ENCODE data around the gene SYVN1.
A peak's percentile ranks its signal among the peaks of the same experiment; 100 is the strongest.
"Not testable (repeated sequence)": the region's sequence is repeated elsewhere in the genome, so short reads cannot be mapped to it uniquely, and the experiment has no call there.

The SYVN1 gene

DNA sequence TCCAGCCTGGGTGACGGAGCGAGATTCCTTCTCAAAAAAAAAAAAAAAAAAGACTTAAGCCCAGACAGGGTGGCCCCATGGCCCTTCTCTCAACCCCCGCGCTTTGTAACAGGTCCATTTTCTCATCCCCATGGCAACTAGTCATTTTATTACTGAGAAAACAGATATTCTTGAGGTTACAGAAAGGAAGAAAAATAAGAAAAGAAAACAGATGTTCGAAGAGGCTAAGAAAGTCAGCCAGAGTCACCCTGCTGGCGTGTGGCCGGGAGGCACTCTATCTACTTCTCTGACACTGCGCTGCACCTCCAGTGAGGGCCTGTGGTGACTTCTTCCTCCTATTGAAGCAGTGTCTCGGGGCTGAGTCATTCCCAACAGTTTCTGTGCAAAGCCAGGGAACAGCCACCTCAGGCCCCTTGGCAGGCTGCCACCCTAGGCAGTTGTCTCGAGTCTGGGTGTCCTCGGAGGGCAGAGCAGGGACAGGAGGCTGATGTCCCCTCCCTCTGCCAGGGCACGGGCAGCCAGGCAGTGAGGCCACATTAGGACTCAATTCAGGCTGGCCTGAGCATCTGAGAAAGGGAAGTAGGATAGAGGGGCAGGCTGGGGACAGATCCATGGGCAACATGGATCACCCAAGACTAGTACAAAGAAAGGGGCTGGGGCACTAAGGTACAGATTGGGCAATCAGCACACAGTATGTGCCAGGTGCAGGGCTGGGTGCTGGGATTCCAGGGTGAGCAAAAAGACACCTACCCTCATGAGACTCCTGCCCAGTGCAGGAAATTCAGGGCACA is 16.4 kb upstream of the SYVN1 start:
- DNase-seq = no peak

DNA sequence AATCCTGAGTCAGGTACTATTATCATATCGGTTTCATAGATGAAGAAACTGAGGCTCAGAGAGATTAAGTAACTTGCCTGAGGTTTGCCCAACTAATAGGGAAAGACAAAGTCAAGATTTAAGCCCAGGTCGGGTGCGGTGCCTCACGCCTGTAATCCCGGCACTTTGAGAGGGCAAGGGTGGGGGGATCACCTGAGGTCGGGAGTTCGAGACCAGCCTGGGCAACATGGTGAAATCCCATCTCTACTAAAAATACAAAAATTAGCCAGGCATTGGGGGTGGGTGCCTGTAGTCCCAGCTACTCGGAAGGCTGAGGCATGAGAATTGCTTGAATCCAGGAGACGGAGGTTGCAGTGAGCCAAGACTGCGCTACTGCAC is 15.8 kb upstream of the SYVN1 start:
- not testable (repeated sequence) for DNase-seq

DNA sequence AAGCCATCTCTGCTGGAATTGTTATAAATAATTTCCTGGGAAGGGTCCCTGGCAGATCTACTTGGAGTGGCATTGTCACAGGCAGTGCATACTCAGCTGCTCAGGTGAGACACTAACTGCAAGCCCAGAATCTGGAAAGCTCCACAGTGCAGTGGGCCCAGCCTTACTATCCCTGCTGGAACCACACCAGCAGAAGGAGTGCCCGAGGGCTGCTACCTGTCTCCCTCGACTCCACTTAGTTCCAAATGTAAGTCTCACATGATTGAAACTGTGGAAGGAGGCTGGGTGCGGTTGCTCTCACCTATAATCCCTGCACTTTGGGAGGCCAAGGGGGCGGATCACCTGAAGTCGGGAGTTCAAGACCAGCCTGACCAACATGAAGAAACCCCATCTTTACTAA is 14.3 kb upstream of the SYVN1 start:
- no peak for DNase-seq

DNA sequence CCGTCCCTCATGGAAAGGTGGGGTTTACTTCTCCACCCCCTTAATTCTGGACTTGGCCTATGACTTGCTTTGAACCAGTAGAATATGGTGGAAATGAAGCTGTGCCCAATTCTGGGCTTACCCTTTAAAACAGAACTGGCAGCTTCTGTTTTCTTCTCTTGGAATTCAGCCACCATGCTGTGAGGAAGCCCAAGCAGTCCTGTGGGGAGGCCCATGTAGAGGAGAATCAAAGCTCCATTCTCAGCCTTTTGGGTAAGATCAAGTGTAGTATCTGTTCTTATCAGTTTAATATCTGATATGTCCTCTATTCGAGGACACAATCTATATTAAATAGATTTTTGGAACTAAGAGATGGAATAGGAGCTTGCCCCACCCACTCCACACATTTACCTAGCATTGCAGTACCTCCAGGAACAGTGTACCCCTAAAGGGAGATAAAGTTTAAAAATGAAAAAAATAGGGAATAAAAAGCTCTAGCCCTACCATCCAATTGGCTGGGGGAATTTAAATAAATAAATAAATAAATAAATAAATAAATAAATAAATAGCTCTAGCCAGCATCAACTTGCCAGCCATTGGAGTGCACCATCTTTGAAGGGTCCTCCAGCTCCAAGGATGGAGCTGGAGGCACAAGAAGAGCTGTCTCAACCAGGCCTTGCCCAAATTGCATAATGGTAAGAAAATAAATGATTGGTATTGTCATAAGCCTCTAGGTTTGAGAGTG is 13.2 kb upstream of the SYVN1 start:
- no peak for DNase-seq

GRCh38 chr11:65141896-65142494 is 7.7 kb upstream of the SYVN1 start:
- no peak for DNase-seq

DNA sequence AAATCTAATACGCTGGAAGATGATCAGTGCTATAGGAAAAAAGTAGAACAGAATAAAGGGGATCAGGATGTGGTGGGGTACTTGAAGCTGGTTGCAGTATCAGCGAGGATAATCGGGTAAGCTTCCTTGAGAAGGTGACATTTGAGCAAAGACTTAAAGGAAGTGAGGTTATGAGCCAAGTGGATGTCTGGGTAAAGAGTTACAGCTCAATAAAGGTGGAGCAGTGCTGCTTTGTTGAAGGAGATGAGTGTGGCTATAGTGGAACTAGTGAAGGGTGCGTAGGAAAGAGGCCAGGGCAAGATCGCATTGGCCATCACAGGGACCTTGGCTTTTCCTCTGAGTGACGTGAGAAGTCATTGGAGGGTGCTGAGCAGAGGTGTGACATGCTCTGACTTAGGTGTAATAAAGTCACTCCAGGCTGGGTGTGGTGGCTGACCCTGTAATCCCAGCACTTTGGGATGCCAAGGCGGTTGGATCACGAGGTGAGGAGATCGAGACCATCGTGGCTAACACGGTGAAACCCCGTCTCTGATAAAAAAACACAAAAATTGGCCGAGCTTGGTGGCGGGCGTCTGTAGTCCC is 2.3 kb upstream of the SYVN1 start:
- no peak for DNase-seq

- no peak for DNase-seq
Observed at GRCh38 chr11:65135633-65136145, 1.4 kb upstream of the SYVN1 start.

DNA sequence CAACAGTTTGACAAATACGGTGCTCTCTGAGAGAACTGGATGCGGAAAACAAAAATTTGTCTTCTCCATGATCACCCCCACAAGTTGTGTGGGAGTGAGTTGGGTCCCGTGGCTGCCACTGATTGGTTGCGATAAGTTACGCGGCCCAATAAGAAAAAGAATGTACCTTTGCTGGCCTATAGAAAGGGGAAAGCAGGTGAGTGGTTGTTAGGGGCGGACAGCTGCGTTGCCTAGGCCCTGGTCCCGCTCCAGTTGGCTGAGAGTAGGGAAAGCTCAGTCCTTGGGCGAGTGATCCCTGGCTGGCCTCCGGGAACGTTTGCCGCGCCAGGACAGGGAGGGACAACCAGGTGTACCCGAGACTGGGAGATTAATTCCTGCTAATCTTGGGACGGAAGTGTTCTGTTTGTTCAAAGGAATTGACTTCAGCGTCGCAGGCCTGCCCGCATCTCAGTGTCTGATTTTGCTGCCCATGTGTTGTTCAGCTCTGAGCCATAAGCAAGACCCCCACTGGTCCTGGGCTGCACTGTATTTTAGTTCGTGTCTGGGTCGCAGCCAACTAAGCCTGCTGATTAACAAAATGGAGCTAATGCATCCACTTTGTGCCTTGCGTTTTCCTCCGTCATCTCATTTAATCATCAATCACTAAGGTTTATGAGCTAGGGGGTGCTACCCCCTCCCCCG is 773 bp upstream of the SYVN1 start:
- DNase-seq = peak; percentile 99

GRCh38 chr11:65133724-65134123 is 595 bp downstream of the SYVN1 start:
- DNase-seq = no peak

DNA sequence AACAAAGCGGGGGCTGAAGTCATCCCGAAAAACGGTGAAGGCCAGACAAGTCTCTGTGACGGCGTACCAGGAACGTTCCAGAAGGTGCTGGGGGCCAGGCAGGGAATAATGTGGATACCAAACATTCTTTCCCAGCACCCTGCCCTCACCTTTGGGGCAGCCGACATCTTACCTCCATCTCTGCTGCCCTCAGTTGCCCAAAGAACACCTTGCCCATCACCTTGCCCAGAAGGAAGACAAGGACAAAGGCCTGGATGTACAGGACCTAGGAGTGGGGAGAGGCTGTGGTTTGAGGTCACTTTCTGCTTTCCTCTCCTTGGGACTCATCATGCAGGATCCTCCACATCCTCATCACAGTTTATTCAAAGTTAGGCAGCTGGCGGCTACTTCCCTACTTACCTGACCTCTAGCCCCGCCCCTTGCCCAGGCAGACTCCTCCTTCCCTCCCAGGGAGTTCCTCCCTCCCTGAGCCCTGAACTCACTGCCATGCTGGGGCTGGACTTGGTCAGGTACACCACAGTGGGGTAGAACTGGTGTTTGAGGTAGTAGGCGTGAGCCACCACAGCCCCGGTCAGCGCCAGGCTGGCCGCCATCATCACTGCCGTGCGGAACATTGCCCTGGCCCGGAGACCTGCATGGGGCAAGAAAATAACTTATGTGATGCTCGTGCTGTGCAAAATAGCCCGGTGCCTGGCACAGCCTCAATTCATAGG is 1.2 kb downstream of the SYVN1 start:
- peak; percentile 35 for DNase-seq

- DNase-seq = no peak
Observed at GRCh38 chr11:65132238-65132987, 1.9 kb downstream of the SYVN1 start.

GRCh38 chr11:65131895-65132237 is 2.5 kb downstream of the SYVN1 start:
- DNase-seq = no peak

GRCh38 chr11:65131417-65131776 is 2.9 kb downstream of the SYVN1 start:
- no peak for DNase-seq

DNA sequence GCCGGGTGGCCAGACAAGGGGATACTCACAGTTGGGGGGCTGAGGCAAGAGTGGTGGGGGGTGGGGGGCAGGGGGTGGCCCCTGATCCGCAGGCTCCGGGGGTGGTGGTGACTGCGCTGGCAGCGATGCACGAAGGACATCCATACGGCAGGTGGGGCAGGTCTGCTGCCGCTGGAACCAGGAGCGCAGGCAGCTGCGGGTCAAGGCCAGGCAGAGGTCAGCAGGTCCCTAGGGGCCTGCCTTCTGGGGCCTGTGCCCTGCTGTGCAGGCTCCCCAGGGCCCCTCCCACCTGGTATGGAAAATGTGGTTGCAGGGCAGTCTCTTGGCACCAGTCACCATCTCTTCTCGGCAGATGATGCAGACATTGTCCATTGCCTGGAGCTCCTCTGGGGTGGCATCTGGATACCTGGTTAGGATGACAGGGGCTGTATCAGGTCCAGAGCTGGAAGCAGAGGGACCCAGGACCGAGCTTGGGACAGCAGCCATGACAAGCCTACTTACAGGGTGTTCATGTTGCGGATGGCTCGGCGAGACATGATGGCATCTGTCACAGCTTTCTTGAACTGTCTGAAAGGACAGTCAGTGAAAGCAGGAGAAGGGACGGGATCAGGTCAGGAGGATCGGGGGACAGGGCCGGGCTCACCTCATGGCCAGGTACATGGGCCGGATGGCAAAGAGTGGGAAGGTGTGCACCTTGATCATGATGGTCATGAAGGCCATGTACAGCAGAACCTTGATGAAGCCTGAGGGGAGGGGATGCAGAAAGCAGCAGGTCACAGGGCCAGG is 3.5 kb downstream of the SYVN1 start:
- no peak for DNase-seq

DNA sequence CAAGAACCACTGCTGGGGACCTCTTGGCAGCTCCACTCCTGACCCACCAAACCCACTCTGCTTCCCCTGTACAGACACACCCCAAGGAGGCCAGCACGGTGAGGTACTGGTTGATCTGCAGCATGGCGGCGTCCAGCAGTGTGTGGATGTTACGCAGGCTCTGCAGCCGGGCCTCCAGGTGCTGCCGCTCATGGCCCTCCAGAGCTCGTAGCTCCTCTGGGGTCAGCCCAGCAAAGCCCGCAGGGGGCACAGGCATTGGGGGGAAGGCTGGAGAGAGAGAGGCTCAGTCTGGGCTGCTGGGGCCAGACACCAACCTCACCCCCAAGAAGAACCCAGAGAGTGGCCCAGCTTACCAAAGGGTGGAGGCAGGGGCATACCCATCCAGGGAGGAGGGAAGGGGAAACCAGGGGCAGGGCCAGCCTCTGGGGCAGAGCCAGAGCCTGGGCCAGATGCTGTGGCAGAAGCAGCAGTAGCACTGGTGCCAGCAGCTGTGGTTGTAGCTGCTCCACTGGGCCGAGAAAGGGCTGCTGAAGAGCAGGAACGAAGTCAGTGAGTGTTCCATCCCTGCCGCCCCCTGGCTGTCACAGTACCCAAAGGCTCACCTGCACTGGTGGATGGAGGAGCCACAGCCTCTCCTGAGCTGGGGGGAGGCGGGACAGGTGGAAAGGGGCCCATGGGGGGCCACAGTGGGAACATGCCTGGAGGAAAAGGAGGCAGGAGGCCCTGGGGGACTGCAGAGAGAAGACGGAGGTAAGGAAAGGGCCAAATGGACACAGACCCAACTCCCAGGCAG is 4.5 kb downstream of the SYVN1 start:
- no peak for DNase-seq

- DNase-seq = no peak
Observed at GRCh38 chr11:65128182-65129145, 5.9 kb downstream of the SYVN1 start.

DNA sequence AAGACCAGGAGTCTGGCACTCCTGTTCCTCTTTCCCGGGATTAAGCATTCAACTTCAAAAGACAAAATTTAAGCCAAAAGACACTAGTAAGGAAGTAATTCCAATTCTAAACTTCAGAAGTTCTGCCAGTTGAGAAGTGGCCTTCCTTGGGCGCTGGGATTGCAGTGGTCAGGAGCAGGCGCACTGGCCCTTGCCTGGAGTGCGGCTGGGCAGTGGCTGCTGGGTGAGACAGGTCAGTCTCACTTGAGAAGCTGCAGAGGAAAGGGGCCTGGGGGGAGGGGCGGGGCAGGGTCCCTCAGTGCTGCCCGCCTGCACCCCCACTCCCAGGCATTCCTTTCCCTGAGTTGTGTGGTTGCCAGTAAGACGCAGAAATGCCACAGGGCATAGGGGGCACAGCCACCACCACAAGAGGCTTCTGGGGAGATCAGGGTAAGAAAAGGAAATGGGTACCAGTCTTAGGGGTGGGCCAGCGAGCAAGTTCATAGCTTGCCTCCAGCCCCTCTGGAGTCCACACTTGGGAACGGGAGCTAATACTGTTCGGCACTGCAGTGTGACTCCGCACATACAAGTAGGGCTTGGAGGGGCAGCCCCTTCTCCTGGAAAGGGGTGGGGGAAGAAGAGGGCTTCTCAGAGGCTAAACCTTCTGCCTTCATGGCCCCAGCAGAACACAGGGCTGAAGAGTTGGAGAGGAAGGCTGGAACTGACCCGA is 6.7 kb downstream of the SYVN1 start:
- DNase-seq = no peak
